ENCODE measurements around the gene TUBGCP5. TPM values are rescaled to one million over a fixed set of nuclear protein-coding genes. Genes with fewer than 3 reads are reported as not detected.

The TUBGCP5 gene
- total RNA-seq = 28.8 TPM

DNA sequence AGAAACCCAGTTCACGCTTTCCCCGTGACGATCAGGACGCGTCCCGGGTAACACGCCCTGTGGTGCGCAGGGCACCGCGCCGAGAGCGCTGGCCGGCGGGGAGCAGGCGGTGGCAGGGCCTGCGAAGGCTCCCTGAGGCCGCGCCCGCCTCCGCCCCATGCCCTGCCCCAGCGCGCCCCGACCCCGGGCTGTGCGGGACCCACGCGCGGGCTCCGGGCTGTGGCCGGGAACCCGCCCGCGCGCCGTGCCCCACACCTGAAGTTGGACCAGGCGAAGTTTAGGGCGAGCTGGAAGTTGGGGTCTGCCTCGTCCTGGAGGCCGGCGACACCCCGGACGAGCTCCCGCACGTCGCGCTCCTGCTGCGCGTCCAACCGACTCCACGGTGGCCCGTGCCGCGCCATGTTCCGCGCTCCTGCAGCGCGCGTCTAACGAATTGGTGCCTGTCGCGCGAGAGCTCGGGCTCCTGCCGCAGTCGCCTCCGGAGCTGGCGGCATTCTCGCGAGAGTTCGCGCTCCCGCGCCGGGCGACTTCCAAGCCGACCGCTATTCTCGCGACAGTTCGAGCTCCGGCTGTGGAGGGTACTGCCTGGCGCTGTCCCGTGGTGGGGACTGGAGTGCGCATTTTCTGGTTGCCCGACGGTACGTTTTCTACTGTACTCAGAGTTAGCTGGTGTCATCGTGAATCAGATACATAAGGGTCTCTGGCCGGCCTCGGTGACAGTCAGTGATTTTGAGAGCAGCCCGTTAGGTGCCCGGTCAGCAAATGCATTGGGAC, at the start of gene TUBGCP5:
Gene TUBGCP5, minus strand, starts transcription at position 427 of the 774 bp plus-strand sequence. Its CDS starts 26 bp downstream, at position 401.

DNA sequence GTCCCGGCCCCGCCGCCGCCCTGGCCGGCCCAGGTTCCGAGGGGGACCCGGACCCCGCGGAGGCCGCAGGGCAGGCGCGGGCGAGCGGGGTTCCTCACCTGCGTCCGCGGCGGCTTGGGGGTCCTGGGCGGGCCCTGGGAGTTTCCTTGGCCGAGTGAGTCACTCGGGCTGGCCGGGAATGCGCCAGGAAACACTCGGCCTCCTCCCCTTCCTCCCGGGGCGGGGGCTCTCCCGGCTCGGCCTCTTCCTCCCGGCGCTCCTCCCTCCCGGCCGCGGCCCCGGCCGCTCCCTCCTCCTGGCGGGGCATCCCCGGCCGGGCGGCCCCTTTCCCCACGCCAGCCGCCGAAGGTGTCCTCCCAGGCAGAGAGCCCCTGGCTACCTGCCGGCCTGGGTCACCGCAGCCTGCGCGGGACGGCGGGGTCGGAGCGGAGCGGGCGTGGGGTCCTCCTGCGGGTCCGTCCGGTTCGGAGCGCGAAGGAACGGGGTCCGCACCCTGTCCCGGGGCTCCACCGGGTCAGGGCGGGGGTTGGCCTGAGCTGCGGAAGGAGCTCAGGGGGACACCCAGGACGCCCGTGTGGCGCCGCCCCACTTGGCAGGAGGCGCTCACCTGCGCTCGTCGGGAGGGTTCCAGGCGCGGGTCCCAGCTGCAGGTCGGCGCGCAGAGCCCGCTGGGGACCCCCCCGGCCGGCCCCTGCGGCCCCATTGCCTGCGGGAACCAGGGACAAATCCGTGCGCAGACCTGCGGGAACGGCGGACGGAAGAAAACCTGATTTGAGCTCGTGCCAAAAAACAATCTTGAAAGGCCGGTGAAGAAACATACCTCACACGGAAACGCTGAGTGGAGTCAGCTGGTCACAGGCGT, 58.9 kb downstream of the TUBGCP5 start, which contains the start of gene CYFIP1:
Gene CYFIP1, minus strand, starts transcription at position 180 of the 862 bp plus-strand sequence. CDS start 33,083 bp downstream, outside the sequence.

Other genes starting within 250 kb of the TUBGCP5 start
- 56.7 TPM for gene NIPA2, start 200.9 kb downstream of the TUBGCP5 start, total RNA-seq
- 48.2 TPM for gene CYFIP1, start 59.2 kb downstream of the TUBGCP5 start, total RNA-seq
- not detected for gene GOLGA6L1, start 97.3 kb upstream of the TUBGCP5 start, total RNA-seq

All from diencephalon (tissue), 1 donor.